HUES64 (cell line): ENCODE measurements around the gene PER1.
"Not testable (repeated sequence)": the region's sequence is repeated elsewhere in the genome, so short reads cannot be mapped to it uniquely, and the experiment has no call there.

ENCODE experiments used
- H3K27ac ChIP-seq: 2 replicates; pipeline ENCODE4 v1.7.0; 2013; ENCODE audit warnings: low read depth, low read length, inconsistent platforms
- H3K27me3 ChIP-seq: 2 replicates; pipeline ENCODE4 v1.6.1; 2013; ENCODE audit warnings: mild to moderate bottlenecking, low read length; ENCODE audit not compliant: insufficient read depth
- H3K36me3 ChIP-seq: 2 replicates; pipeline ENCODE4 v1.6.1; 2013; ENCODE audit warnings: mild to moderate bottlenecking, low read length; ENCODE audit not compliant: insufficient read depth
- H3K4me1 ChIP-seq: 2 replicates; pipeline ENCODE4 v1.6.1; 2013; ENCODE audit warnings: mild to moderate bottlenecking, low read length, moderate library complexity; ENCODE audit not compliant: insufficient read depth
- H3K4me3 ChIP-seq: 2 replicates; pipeline ENCODE4 v1.5.1; 2013; ENCODE audit warnings: mild to moderate bottlenecking, low read length, moderate library complexity
- H3K9ac ChIP-seq: 2 replicates; pipeline ENCODE4 v1.6.1; 2013; ENCODE audit warnings: mild to moderate bottlenecking, low read depth, low read length
- H3K9me3 ChIP-seq: 2 replicates; pipeline ENCODE4 v1.6.1; 2013; ENCODE audit warnings: low read depth, low read length; ENCODE audit not compliant: insufficient read depth
- WGBS: fragments of 150-250, 120-280 bp; methylation state at CpG from one replicate; pipeline ENCODE4 v1.1.7; 2013; ENCODE audit warnings: missing lambda C conversion rate; 5-methylcytosine and 5-hydroxymethylcytosine counted together

Gene PER1

GRCh38 chr17:8109661-8110455 is 42.3 kb downstream of the PER1 start:
- WGBS = 8% methylated on average over 58 of the region's 63 CpGs
- Histone ChIP-seq H3K4me3 (peak overlapping the region; percentile 65), H3K4me1 (no peaks in the 10 kb centered on the region), H3K27me3 (peaks cover 62% of the 10 kb centered on the region), H3K9ac (no peak overlapping the region), H3K36me3 (no peaks in the 10 kb centered on the region), H3K27ac (no peak overlapping the region), H3K9me3 (no peaks in the 10 kb centered on the region)

- no peak overlapping the region for H3K9ac ChIP-seq
Observed at GRCh38 chr17:8108972-8109660, 43.1 kb downstream of the PER1 start.

GRCh38 chr17:8106980-8107379 is 45.2 kb downstream of the PER1 start:
- WGBS = 93% methylated on average over 4 of the region's 4 CpGs
- H3K9me3 ChIP-seq, H3K4me3 ChIP-seq, H3K9ac ChIP-seq, H3K27ac ChIP-seq, H3K4me1 ChIP-seq, H3K36me3 ChIP-seq: not testable (repeated sequence)
- peaks cover 40% of the 10 kb centered on the region for H3K27me3 ChIP-seq

More at GRCh38 chr17:8108972-8109660, 43.1 kb downstream of the PER1 start:
- 86% methylated on average over 32 of the region's 33 CpGs for WGBS
- no peak overlapping the region for H3K4me3 ChIP-seq
- no peak overlapping the region for H3K27ac ChIP-seq
- H3K27me3 ChIP-seq = peaks cover 55% of the 10 kb centered on the region
- no peaks in the 10 kb centered on the region for H3K4me1 ChIP-seq
- H3K36me3 ChIP-seq = no peaks in the 10 kb centered on the region
- H3K9me3 ChIP-seq = no peaks in the 10 kb centered on the region

GRCh38 chr17:8105957-8106398 is 46.2 kb downstream of the PER1 start:
- H3K4me3 ChIP-seq = no peak overlapping the region
- peaks cover 30% of the 10 kb centered on the region for H3K27me3 ChIP-seq
- H3K9me3 ChIP-seq = no peaks in the 10 kb centered on the region
- no peaks in the 10 kb centered on the region for H3K36me3 ChIP-seq
- H3K27ac ChIP-seq = no peak overlapping the region
- WGBS = 84% methylated on average over 5 of the region's 5 CpGs
- H3K9ac ChIP-seq = no peak overlapping the region
- H3K4me1 ChIP-seq = no peaks in the 10 kb centered on the region

- Histone ChIP-seq H3K4me1 (no peaks in the 10 kb centered on the region), H3K4me3 (no peak overlapping the region), H3K27me3 (peaks cover 20% of the 10 kb centered on the region), H3K36me3 (no peaks in the 10 kb centered on the region), H3K27ac (no peak overlapping the region), H3K9ac (no peak overlapping the region), H3K9me3 (no peaks in the 10 kb centered on the region)
- WGBS = 82% methylated on average over 8 of the region's 8 CpGs
Observed at GRCh38 chr17:8104911-8105310, 47.3 kb downstream of the PER1 start.

GRCh38 chr17:8103549-8103948 is 48.7 kb downstream of the PER1 start:
- Histone ChIP-seq H3K27ac (no peak overlapping the region), H3K9ac (no peak overlapping the region), H3K27me3 (peaks cover 7% of the 10 kb centered on the region), H3K4me3 (no peak overlapping the region), H3K9me3 (no peaks in the 10 kb centered on the region), H3K4me1 (no peaks in the 10 kb centered on the region), H3K36me3 (no peaks in the 10 kb centered on the region)
- 88% methylated on average over 4 of the region's 4 CpGs for WGBS

- no peak overlapping the region for H3K4me3 ChIP-seq
- no peaks in the 10 kb centered on the region for H3K9me3 ChIP-seq
- no peaks in the 10 kb centered on the region for H3K4me1 ChIP-seq
- no peaks in the 10 kb centered on the region for H3K36me3 ChIP-seq
- H3K27me3 ChIP-seq = no peaks in the 10 kb centered on the region
- WGBS = 93% methylated on average over 6 of the region's 6 CpGs
- no peak overlapping the region for H3K9ac ChIP-seq
- no peak overlapping the region for H3K27ac ChIP-seq
Observed at GRCh38 chr17:8101721-8102120, 50.5 kb downstream of the PER1 start.

- no peaks in the 10 kb centered on the region for H3K9me3 ChIP-seq
- no peaks in the 10 kb centered on the region for H3K27me3 ChIP-seq
- no peak overlapping the region for H3K9ac ChIP-seq
- no peaks in the 10 kb centered on the region for H3K36me3 ChIP-seq
- H3K27ac ChIP-seq = no peak overlapping the region
- no peaks in the 10 kb centered on the region for H3K4me1 ChIP-seq
- H3K4me3 ChIP-seq = no peak overlapping the region
- WGBS = 83% methylated on average over 2 of the region's 2 CpGs
Observed at GRCh38 chr17:8100763-8101162, 51.4 kb downstream of the PER1 start.

- H3K4me3 ChIP-seq = no peak overlapping the region
- H3K4me1 ChIP-seq = no peaks in the 10 kb centered on the region
- 71% methylated on average over 2 of the region's 2 CpGs for whole genome bisulfite sequencing
- H3K9me3 ChIP-seq = no peaks in the 10 kb centered on the region
- no peaks in the 10 kb centered on the region for H3K36me3 ChIP-seq
- no peaks in the 10 kb centered on the region for H3K27me3 ChIP-seq
- H3K27ac ChIP-seq = no peak overlapping the region
- no peak overlapping the region for H3K9ac ChIP-seq
Observed at GRCh38 chr17:8100111-8100510, 52.1 kb downstream of the PER1 start.

- no peaks in the 10 kb centered on the region for H3K27me3 ChIP-seq
- no peaks in the 10 kb centered on the region for H3K9me3 ChIP-seq
- no peaks in the 10 kb centered on the region for H3K36me3 ChIP-seq
- no peak overlapping the region for H3K27ac ChIP-seq
- no peaks in the 10 kb centered on the region for H3K4me1 ChIP-seq
- no peak overlapping the region for H3K9ac ChIP-seq
- no peak overlapping the region for H3K4me3 ChIP-seq
- 86% methylated on average over 8 of the region's 8 CpGs for WGBS
Observed at GRCh38 chr17:8096541-8096940, 55.7 kb downstream of the PER1 start.

- Histone ChIP-seq H3K27ac (no peak overlapping the region), H3K4me1 (no peaks in the 10 kb centered on the region), H3K9ac (no peak overlapping the region), H3K4me3 (no peak overlapping the region), H3K9me3 (no peaks in the 10 kb centered on the region), H3K36me3 (no peaks in the 10 kb centered on the region), H3K27me3 (no peaks in the 10 kb centered on the region)
- 84% methylated on average over 6 of the region's 6 CpGs for WGBS
Observed at GRCh38 chr17:8095361-8095760, 56.8 kb downstream of the PER1 start.
